Nucleus accumbens (tissue), 56 donors: Measurements from ENCODE around the gene ATP13A5.

Experiments used
- DNase-seq, 56 donors: peaks; one replicate each; lab custom pipeline; 2025; lab: John Stamatoyannopoulos, UW

Gene ATP13A5, protein sequence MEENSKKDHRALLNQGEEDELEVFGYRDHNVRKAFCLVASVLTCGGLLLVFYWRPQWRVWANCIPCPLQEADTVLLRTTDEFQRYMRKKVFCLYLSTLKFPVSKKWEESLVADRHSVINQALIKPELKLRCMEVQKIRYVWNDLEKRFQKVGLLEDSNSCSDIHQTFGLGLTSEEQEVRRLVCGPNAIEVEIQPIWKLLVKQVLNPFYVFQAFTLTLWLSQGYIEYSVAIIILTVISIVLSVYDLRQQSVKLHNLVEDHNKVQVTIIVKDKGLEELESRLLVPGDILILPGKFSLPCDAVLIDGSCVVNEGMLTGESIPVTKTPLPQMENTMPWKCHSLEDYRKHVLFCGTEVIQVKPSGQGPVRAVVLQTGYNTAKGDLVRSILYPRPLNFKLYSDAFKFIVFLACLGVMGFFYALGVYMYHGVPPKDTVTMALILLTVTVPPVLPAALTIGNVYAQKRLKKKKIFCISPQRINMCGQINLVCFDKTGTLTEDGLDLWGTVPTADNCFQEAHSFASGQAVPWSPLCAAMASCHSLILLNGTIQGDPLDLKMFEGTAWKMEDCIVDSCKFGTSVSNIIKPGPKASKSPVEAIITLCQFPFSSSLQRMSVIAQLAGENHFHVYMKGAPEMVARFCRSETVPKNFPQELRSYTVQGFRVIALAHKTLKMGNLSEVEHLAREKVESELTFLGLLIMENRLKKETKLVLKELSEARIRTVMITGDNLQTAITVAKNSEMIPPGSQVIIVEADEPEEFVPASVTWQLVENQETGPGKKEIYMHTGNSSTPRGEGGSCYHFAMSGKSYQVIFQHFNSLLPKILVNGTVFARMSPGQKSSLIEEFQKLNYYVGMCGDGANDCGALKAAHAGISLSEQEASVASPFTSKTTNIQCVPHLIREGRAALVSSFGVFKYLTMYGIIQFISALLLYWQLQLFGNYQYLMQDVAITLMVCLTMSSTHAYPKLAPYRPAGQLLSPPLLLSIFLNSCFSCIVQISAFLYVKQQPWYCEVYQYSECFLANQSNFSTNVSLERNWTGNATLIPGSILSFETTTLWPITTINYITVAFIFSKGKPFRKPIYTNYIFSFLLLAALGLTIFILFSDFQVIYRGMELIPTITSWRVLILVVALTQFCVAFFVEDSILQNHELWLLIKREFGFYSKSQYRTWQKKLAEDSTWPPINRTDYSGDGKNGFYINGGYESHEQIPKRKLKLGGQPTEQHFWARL

DNA sequence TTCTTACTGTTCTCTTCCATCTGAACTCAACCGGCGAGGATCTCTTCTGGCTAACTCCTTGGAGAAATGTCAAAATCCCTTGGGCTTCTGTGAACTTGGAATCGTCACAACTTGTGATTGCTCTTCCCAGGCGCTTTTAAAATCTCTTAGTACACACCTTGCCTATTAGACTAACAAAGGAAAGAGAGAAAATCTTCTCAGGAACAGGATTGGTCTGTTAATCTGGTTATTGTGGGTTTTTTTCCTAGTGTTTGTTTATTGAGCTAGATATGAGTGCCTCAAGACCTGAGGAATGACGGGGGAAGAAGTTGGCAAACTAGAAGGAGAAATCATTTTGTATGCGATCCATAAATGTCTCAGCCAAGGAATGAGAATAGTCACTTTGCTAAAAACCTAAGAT, at the start of gene ATP13A5:
TSS of gene ATP13A5 (minus strand) at position 48 of the 400 bp plus-strand sequence. CDS start at position 20, 28 bp downstream.
- no peak for DNase-seq

DNA sequence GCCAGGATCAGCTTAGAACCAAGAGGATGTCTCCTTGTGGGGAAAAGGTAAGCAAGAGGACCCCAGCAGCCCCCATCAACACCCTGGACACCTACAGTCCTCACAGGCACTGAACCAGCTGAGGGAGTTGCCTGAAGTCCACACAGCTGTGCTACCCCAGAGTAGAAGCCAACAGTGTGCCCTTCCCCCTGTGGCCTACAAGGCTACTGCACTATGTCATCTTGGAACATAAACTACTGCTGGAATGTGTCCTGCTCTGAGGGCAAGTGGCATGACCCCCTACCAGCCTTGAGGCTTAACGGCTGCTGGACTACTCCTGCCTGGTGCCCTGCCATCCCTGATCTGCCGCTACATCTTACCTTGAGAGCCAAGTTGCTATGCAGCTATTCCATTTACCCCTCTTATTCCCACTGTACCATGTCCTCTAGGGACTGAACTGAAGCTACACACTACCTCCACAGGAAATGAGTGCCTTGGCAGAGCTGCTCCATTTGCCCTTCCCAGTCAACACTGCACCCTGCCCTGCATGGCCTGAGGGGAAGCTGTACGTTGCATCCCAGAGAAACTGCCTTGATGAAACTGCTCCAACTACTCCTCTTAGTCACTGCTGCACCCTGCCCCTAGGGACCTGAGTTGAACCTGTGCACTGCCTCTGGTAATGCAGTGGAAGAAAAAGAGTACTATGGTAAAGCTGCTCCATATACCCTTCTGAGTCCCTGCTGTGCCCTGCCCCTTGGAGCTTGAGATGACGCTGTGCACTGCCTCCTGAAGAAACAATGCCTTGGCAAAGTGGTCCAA, 40.2 kb upstream of the ATP13A5 start:
- no peak for DNase-seq

DNA sequence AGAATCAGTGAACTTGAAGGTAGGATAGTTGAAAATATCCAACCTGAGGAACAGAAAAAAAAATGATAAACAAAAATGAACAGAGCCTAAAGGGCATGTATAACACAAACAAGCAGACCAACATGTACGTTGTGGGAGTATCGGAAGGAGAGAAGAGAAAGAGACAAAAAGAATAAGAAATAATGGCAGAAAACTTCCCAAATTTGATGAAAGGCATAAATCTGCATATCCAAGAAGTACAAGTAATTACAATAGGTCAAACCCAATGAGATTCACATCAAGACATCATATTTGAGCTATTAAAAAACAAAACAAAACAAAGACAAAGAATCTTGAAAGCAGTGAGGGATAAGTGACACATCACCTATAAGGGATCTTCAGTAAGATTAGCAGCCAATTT, 38.1 kb upstream of the ATP13A5 start:
- DNase-seq, result no peak

DNA sequence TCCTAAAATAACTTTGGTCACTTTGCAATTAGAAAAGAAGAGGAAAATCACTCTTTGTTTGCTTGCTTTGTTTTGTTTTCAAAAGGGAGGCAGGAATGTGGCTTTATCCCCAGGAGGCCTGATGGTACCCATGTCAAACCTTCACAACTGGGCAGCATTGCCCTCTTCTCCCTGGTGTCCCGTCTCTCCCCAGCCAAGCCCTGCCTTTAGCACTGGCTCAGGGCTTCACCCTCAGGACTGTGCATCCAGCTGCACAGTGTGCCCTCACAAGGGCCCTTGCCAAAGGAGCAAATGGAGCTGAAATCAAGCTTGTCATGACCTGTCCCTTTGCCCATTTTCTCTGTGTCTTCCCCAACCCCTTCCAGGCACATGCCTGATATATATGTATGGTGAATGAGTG, 29.1 kb upstream of the ATP13A5 start:
- DNase-seq, result no peak

DNA sequence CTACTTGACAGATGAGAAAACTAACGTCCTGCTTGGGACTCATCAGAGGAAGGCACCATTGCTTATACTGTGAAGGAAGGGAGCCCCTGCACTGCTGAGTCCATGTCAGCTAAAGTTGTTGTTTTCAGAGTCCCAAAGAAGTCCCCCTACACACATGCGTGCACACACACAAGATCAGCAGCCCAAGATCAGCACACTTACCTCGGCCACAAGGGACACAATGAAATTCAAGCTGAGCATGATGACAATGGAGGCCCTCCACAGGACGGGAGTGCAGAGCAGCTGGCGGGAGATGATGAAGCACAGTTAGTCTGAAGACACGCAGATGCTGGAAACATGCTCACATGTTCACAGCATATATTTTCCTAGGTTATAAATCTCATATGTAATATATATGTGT, 28.6 kb upstream of the ATP13A5 start:
- no peak for DNase-seq

DNA sequence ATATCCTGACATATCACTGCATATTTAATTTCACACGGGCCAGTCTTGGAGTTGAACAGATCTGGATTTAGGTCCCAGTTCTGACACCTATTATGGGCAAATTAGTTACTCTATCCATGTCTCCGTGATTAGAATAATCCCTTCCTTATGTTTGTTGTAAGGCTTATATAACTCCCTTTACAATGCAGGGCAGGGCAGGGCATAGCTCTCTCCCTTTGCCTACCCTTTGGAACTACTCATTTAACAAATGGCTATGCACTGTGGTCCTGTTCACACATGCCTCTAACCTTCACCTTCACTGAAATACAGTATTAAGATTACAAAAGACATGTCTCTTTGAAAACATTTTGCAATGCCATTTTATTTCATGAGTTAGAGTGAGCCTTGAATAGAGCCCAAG, 24.8 kb upstream of the ATP13A5 start:
- no peak for DNase-seq

DNA sequence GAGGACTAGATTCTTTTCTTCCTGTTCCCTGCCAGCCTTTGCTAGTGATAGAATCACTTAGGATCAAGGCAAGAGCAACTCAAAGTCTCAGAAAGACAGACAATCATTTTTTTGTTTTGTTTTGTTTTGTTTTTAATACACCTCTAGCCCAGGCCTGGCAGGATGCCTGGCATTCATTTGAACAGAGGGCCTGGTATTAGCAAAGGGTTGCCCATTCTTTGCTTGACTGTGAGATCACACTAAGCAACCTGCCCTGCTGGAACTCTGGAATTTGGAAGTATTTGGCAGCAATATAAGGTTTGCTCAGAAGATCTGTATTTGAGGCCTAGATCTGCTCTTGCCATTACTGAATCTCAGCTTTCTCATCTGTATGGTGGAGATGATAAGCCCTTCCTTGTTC, 21.8 kb upstream of the ATP13A5 start:
- DNase-seq, result peak in 9 of 56 donors; percentile 0 to 37 (median 9)

DNA sequence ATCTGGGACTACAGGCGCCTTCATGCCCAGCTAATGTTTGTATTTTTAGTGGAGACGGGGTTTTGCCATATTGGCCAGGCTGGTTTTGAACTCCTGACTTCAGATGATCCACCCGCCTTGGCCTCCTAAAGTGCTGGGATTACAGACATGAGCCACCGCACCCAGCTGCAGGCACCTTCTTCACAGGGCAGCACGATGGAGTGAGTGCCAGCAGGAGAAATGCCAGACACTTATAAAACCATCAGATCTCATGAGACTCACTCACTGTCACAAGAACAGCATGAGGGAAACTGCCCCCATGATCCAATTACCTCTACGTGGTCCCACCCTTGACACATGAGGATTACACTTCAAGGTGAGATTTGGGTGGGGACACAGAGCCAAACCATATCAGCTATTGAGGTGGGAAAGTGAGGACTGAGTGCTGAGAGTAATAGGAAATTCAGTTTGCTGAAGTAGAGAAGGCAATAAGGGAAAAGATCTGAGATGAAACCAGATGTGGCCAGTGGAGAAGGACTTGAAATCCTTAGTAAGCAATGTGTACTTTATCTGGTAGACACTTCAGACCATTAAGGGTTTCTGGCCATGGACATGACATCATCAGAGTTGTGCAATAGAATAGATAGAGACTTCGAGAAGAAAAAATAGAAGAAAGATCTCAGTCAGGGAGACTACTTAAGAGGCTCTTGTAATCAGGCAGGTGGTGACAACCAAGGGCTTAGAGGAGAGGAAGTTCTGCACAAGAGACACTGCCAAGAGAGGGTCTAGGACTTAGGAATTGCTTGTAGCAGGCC, 18.1 kb upstream of the ATP13A5 start:
- no peak for DNase-seq

DNA sequence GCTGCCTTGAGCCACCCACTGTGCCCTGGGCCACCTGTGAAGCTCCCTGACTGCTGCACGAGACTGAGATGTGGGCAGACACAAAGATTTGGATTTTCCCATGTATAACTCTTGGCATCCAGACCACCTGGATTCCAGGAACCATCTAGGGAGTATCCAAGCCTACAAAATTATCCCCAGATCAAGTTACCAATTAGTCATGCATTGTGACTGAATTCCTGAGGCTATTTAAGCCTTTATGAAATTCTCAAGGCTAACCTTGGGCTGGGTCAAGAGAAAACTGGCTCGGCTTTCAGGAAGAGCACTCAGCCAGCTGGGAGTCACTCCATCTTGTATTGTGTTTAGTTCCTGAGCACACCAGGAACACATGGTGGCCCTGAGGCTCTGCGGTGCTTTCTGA, 13.3 kb upstream of the ATP13A5 start:
- no peak for DNase-seq

DNA sequence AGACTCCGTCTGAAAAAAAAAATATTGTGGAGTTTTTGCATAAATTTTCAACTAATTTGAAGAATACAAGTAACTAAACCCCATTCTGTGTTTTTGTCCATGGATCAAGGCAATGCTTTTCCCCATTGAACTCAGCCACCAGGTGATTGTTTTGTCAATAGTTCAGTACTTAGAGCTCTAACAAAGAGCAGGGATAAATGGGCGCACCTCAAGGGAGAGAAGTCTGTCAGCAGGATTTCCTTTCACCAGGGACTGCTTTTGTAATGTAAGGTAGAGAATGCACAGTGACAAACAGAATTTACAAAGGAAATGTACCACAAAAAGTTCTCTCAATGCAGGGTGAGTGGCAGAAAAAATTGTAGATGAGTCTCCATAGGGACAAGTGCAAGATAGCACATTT, 10.8 kb upstream of the ATP13A5 start:
- DNase-seq, result no peak

DNA sequence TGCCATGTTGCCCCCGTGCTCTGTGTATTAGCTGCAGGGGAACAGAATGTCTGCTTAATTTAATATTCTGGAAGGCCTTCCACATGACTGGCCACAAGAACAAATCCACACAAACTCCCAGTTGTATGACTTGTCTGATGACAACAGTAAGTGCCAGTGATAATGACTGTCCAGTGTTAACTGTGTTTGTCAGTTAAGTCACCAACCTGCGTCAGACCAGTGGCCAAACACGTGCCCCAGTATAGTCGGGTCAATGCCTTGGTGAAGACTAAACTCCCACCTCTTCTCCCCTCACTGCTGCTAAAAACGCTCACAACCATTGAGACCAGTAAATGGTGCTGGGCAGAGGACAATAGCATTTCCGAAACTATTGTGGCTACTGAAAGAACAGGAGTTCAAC, 9.8 kb upstream of the ATP13A5 start:
- no peak for DNase-seq

DNA sequence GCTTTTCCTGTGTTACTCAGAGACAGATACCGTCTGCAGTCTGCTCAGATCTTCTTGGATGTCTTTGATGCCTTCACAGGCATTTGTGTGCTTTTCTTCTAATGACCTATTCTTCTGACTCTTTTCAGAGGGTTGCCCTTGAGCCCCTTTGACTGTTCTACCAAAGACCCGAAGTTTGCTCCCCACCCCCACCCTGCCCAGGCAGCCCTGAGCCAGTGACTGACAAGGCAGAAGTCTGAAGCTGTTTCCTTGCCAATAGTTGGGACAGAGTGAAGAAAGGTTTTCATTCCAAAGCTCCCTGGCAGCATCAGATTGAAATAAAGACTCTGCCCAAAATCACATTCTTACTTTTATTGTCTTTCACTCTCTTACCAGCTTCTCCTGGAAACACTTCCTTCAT, 9.0 kb upstream of the ATP13A5 start:
- no peak for DNase-seq

DNA sequence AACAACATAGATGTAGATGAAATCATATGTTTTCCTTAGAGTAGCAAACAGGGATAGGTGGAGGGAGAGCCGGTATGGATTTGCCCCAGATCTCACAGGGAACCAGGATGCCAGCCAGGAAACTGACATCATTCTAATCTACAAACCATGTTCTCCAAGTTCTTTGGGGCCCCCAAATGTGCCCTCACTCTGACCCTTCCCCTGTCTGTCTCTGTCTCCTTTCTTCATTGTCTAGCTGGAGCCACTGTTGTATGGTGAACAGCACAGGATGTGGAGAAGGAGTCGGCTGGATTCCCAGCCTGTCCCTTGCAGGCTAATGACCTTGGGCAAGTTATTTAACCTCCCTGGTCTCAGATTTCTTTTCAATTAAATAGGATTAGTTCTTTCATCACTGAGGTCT, 962 bp downstream of the ATP13A5 start:
- DNase-seq, result no peak

DNA sequence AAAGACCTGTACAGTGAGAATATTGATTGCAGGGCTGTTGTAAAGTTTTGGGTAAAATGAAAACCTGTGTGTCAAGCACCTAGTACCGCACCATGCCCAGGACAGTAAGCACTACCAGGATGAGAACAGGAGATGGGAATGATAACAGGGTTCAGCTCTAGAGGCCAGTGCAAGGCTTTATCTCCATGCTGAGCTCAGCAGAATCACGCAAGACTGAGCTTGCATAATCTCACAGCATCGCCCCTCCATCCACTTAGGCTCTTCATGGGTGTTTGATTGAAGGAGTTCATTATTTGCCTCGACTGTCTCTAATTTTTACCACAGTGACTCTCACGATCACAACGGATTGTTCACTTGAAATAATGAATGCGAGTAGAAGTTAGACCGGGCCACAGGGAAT, 2.9 kb downstream of the ATP13A5 start:
- DNase-seq, result no peak

DNA sequence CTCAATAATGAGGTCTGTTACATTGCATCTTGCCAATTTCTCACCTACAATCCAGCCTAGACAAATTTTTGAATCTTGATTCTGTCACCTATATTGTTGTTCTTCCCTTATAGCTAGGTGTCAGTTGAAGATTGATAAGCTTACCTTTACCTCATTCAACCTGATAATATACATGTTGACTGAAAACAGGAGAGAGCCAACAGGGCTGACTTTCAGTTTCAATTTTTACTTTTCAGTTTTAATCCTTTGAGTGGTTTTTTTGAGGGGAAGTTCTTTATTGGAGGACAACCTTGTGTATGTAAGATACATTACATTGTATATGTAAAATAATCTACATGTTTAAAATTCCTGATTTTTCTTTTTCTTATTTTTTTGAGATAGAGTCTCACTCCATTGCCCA, 5.8 kb downstream of the ATP13A5 start:
- DNase-seq, result no peak

DNA sequence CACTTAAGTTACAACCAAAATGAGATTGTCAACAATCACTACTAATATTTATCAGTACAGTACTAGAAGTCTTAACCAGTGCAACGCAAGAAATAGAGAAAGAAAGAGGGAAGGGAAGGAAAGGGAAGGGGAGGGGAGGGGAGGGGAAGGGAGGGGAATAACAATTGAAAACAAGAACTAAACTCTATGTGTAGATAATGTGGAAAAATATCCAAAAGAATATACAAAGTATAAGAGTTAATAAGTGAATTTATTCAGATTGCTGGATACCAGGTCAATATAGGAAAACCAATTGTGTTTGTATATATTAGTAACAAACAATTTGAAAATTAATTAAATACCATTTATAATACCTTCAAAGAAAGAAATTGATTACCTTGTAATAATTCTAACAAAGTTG, 10.7 kb downstream of the ATP13A5 start:
- no peak for DNase-seq

DNA sequence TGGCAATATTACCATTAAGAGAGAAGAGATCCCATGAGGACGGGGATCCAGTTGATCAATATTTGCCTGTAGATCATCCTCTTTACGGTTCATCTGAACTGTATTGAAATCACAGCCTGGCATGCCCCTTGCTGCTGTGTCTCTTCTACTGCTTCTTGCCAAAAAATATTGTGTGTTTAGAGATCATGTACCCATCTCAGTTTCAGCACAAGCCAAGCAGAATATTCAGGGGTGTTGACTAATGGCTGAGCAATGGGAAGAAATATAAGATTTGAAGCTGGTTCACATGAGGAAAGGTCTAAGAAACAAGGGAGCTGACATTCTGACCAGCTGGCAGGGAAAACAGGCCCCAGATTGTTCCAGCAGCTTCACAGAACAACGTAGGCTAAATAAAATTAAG, 21.3 kb downstream of the ATP13A5 start:
- no peak for DNase-seq

DNA sequence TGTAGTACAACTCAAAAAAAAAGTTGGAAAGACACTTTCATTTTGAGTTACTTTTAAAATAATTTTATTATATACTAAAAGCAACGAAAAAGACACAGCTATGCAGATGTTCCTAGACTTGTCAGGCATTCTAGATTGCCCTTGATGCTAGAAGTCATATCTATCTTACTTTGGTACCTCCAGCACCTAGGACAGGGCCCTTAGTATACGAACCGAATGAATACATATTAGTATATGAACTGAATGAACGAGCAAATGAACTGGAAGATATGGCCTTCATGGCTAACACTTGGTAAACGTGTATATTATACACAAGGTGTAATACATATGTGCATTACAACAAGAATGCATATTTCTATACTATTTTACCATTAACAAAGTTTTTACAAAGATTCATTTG, 24.1 kb downstream of the ATP13A5 start:
- no peak for DNase-seq

DNA sequence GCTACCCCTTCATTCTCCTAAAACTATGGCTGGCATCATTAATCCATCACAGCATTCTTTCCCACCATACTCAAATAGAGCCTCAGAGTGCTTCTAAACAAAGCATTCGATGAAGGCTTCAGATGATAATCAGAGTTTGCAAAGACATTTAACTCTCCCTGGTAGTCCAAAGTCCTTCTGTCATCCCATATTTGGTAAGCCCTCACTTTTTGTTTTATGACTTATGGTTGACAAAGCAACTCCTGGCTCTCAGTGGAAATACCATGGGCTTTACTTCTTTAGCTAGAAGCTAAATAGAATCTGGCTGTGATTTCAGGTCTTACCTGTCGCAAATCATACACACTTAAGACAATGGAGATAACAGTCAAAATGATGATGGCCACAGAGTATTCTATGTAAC, 27.8 kb downstream of the ATP13A5 start:
- no peak for DNase-seq
